C4-2B (cell line): ENCODE measurements around the gene PROKR2.

Experiments used
- ZFX ChIP-seq: fragments of 450-650 bp; IDR thresholded peaks from 2 replicates; pipeline ENCODE4 v1.6.1; 2017
- TF ChIP-seq, protein P1 (sequence below): fragments of 450-650 bp; conservative IDR thresholded peaks from 2 replicates; pipeline ENCODE4 v1.5.1; 2017; ENCODE audit warnings: mild to moderate bottlenecking

DNA sequence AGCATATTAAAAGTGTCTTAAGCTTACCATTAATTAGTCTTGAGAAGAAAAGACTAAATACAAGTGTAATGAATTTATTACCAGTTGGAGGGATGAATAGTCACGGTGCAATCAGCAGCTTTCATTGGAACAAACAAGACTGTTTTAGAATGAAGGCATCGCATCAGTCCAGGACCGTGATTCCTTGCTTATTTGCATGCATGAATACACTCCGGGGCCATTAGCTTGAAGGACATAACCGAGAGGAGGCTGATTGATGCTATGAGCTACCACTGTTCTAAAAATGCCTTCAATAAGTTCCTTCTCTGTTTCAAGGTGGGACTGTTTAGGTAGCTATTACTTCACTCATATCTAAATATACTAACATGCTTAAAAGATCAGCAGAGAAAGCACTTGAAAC lies 17.9 kb downstream of the PROKR2 start:
- TF ChIP-seq, protein P1, sequence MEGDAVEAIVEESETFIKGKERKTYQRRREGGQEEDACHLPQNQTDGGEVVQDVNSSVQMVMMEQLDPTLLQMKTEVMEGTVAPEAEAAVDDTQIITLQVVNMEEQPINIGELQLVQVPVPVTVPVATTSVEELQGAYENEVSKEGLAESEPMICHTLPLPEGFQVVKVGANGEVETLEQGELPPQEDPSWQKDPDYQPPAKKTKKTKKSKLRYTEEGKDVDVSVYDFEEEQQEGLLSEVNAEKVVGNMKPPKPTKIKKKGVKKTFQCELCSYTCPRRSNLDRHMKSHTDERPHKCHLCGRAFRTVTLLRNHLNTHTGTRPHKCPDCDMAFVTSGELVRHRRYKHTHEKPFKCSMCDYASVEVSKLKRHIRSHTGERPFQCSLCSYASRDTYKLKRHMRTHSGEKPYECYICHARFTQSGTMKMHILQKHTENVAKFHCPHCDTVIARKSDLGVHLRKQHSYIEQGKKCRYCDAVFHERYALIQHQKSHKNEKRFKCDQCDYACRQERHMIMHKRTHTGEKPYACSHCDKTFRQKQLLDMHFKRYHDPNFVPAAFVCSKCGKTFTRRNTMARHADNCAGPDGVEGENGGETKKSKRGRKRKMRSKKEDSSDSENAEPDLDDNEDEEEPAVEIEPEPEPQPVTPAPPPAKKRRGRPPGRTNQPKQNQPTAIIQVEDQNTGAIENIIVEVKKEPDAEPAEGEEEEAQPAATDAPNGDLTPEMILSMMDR, result no peak
- TF ChIP-seq ZFX, result no peak
